Rectal smooth muscle tissue (tissue), 1 donor: ENCODE results near the gene TLE6.

Source experiments
- H3K27ac ChIP-seq: one replicate; pipeline ENCODE4 v1.7.0; 2013; ENCODE audit warnings: low read depth, low read length, inconsistent platforms
- H3K27me3 ChIP-seq: one replicate; pipeline ENCODE4 v1.7.0; 2013; ENCODE audit warnings: low read length; ENCODE audit not compliant: control insufficient read depth, insufficient read depth
- H3K36me3 ChIP-seq: one replicate; pipeline ENCODE4 v1.7.0; 2013; ENCODE audit warnings: low read length; ENCODE audit not compliant: control insufficient read depth, insufficient read depth
- H3K4me1 ChIP-seq: one replicate; pipeline ENCODE4 v1.7.0; 2013; ENCODE audit warnings: low read length; ENCODE audit not compliant: control insufficient read depth, insufficient read depth
- H3K4me3 ChIP-seq: one replicate; pipeline ENCODE4 v1.7.0; 2013; ENCODE audit warnings: low read length
- H3K9ac ChIP-seq: one replicate; pipeline ENCODE4 v1.7.0; 2013; ENCODE audit warnings: low read length

The TLE6 gene

GRCh38 chr19:3038214-3038613 is 60.9 kb downstream of the TLE6 start:
- H3K4me1 ChIP-seq = peaks cover 5% of the 10 kb centered on the region
- no peaks in the 10 kb centered on the region for H3K36me3 ChIP-seq
- H3K9ac ChIP-seq = no peak overlapping the region
- H3K27me3 ChIP-seq = no peaks in the 10 kb centered on the region
- H3K27ac ChIP-seq = no peak overlapping the region
- H3K4me3 ChIP-seq = no peak overlapping the region

GRCh38 chr19:3039125-3039524 is 61.8 kb downstream of the TLE6 start:
- Histone ChIP-seq H3K36me3 (no peaks in the 10 kb centered on the region), H3K27me3 (no peaks in the 10 kb centered on the region), H3K9ac (no peak overlapping the region), H3K4me1 (peaks cover 5% of the 10 kb centered on the region), H3K4me3 (no peak overlapping the region), H3K27ac (no peak overlapping the region)

- H3K4me1 ChIP-seq = peaks cover 5% of the 10 kb centered on the region
- no peaks in the 10 kb centered on the region for H3K27me3 ChIP-seq
- H3K9ac ChIP-seq = no peak overlapping the region
- no peaks in the 10 kb centered on the region for H3K36me3 ChIP-seq
- no peak overlapping the region for H3K27ac ChIP-seq
- no peak overlapping the region for H3K4me3 ChIP-seq
These were observed 62.3 kb downstream of the TLE6 start for GRCh38 chr19:3039641-3040077.

GRCh38 chr19:3041327-3041726 is 64.0 kb downstream of the TLE6 start:
- Histone ChIP-seq H3K9ac (no peak overlapping the region), H3K27me3 (no peaks in the 10 kb centered on the region), H3K4me1 (no peaks in the 10 kb centered on the region), H3K4me3 (no peak overlapping the region), H3K36me3 (no peaks in the 10 kb centered on the region), H3K27ac (peak overlapping the region; percentile 58)

- Histone ChIP-seq H3K9ac (peak overlapping the region; percentile 30), H3K27ac (peak overlapping the region; percentile 58), H3K27me3 (no peaks in the 10 kb centered on the region), H3K4me3 (no peak overlapping the region), H3K4me1 (no peaks in the 10 kb centered on the region), H3K36me3 (no peaks in the 10 kb centered on the region)
These were observed 64.6 kb downstream of the TLE6 start for GRCh38 chr19:3041761-3042620.

GRCh38 chr19:3042621-3043267 is 65.4 kb downstream of the TLE6 start:
- Histone ChIP-seq H3K4me3 (no peak overlapping the region), H3K36me3 (no peaks in the 10 kb centered on the region), H3K27ac (no peak overlapping the region), H3K9ac (peak overlapping the region; percentile 30), H3K27me3 (no peaks in the 10 kb centered on the region), H3K4me1 (no peaks in the 10 kb centered on the region)
